Measurements from ENCODE around the gene EIF3B. TPM values are rescaled to one million over a fixed set of nuclear protein-coding genes. Genes with fewer than 3 reads are reported as not detected.

Gene EIF3B
- total and polyA plus RNA-seq, 9 of the 15 experiments (the other 6 are each of a cell fraction or from before 2014, with no cell fraction given) = 25.9 to 494 (median 357) TPM

GRCh38 chr7:2354939-2355704, 495 bp downstream of the EIF3B start (continued):
- no peak for TF ChIP-seq ZNF449 (CRISPR knock-in tag; IDR thresholded peaks at IDR 0.05)
- no peak for TF ChIP-seq HNRNPUL1 (IDR thresholded peaks at IDR 0.05; ENCODE audit: low read length)
- no peak for TF ChIP-seq CREM (IDR thresholded peaks at IDR 0.05; ENCODE audit: low read depth)
- TF ChIP-seq POLR2A (conservative IDR thresholded peaks at IDR 0.05) = no peak; the same call in 1 of the 2 replicates
- no peak for TF ChIP-seq ZBTB26 (CRISPR knock-in tag; IDR thresholded peaks at IDR 0.05)
- no peak for TF ChIP-seq SRF (CRISPR knock-in tag; IDR thresholded peaks at IDR 0.05)
- no peak for TF ChIP-seq HOMEZ (CRISPR knock-in tag; IDR thresholded peaks at IDR 0.05)
- no peak for TF ChIP-seq ZBTB17 (CRISPR knock-in tag; IDR thresholded peaks at IDR 0.05)
- no peak for TF ChIP-seq ESRRB (CRISPR knock-in tag; IDR thresholded peaks at IDR 0.05; ENCODE audit: borderline replicate concordance)
- no peak for TF ChIP-seq C11orf30 (IDR thresholded peaks at IDR 0.05; ENCODE audit: low read depth)
- TF ChIP-seq ZNF311 (CRISPR knock-in tag; IDR thresholded peaks at IDR 0.05) = no peak
- no peak for TF ChIP-seq SMC3 (conservative IDR thresholded peaks at IDR 0.05; ENCODE audit: insufficient read depth, low read depth, low read length)
- no peak for TF ChIP-seq NUFIP1 (IDR thresholded peaks at IDR 0.05; ENCODE audit: partially characterized antibody)
- no peak for TF ChIP-seq PRMT5 (CRISPR knock-in tag; IDR thresholded peaks at IDR 0.05)
- TF ChIP-seq FOXP1 (CRISPR knock-in tag; IDR thresholded peaks at IDR 0.05) = no peak
- no peak for TF ChIP-seq TCF7L2 (IDR thresholded peaks at IDR 0.05; ENCODE audit: low read depth, low read length)
- TF ChIP-seq SLC30A9 (CRISPR knock-in tag; IDR thresholded peaks at IDR 0.05) = no peak
- no peak for TF ChIP-seq ZNF764 (CRISPR knock-in tag; IDR thresholded peaks at IDR 0.05; ENCODE audit: low read depth)
- TF ChIP-seq HLTF (IDR thresholded peaks at IDR 0.05) = no peak
- TF ChIP-seq MED1 (CRISPR knock-in tag; IDR thresholded peaks at IDR 0.05; ENCODE audit: borderline replicate concordance) = no peak
- no peak for TF ChIP-seq TFE3 (CRISPR knock-in tag; IDR thresholded peaks at IDR 0.05)

Measured in K562 (cell line).